ENCODE measurements around the gene HOOK1. TPM values are rescaled to one million over a fixed set of nuclear protein-coding genes. Genes with fewer than 3 reads are reported as not detected.
"Not testable (repeated sequence)": the region's sequence is repeated elsewhere in the genome, so short reads cannot be mapped to it uniquely, and the experiment has no call there.

HOOK1 gene
- total RNA-seq, 4 donors from 2014 or later: 22.3 to 38.1 (median 33.7) TPM

DNA sequence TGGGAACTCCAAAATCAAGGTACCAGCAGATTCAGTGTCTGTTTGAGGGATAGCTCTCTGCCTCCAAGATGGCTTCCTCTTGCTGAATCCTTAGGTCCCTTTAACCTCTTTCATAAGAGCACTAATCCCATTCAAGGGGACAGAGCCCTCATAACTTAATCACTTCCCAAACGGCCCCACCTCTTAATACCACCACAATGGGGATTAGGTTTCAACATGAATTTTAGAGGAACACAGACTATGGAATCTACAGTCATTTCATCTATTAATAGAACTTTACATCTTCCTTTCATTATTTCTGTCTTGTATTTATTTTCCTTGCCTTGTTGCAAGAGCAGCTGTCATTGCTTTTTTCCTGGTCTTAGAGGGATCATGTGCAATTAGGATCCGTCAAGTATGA is 30.3 kb downstream of the HOOK1 start:
- TF ChIP-seq EP300 (IDR thresholded peaks at IDR 0.05) (no peak), POLR2AphosphoS5 (IDR thresholded peaks at IDR 0.05) (no peak), POLR2A (IDR thresholded peaks at IDR 0.05) (no peak)
- TF ChIP-seq, protein P1, sequence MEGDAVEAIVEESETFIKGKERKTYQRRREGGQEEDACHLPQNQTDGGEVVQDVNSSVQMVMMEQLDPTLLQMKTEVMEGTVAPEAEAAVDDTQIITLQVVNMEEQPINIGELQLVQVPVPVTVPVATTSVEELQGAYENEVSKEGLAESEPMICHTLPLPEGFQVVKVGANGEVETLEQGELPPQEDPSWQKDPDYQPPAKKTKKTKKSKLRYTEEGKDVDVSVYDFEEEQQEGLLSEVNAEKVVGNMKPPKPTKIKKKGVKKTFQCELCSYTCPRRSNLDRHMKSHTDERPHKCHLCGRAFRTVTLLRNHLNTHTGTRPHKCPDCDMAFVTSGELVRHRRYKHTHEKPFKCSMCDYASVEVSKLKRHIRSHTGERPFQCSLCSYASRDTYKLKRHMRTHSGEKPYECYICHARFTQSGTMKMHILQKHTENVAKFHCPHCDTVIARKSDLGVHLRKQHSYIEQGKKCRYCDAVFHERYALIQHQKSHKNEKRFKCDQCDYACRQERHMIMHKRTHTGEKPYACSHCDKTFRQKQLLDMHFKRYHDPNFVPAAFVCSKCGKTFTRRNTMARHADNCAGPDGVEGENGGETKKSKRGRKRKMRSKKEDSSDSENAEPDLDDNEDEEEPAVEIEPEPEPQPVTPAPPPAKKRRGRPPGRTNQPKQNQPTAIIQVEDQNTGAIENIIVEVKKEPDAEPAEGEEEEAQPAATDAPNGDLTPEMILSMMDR (IDR thresholded peaks at IDR 0.05): no peak
- 64% methylated on average over 2 of the region's 2 CpGs for WGBS
- H3K4me3 ChIP-seq: no peak overlapping the region

DNA sequence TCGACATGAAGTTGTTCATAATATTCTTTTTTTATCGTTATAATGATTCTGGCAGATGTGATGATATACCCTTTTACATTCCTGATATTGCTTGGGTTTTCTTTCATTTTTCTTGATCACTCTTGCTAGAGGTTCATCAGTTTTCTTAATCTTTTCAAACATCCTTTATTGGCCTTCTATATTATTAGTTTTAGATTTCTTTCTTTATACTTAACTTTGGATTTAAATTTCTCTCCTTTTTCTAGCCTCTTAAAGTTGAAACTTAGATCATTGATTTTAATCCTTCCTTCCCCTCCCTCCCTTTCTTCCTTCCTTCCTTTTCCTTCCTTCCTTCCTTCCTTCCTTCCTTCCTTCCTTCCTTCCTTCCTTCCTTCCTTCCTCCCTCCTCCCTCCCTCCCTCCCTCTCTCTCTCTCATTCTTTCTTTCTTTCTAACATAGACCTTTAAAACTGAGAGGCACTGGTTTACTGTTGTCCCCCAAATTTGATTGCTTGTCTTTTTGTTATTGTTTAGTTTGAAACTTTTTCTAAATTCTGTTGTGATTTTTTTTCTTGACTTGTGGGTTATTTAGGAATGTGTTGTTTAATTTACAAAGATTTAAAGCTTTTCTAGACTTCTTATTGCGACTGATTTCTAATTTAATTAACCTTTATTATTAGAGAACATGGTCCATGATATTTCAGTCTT is 31.6 kb downstream of the HOOK1 start:
- H3K4me1 ChIP-seq: no peaks in the 10 kb centered on the region
- TF ChIP-seq EP300 (IDR thresholded peaks at IDR 0.05) (no peak), POLR2A (IDR thresholded peaks at IDR 0.05) (no peak), POLR2AphosphoS5 (IDR thresholded peaks at IDR 0.05) (no peak)
- TF ChIP-seq, protein P1 (IDR thresholded peaks at IDR 0.05): no peak
- H3K4me3 ChIP-seq: no peak overlapping the region
- no peaks in the 10 kb centered on the region for H3K27me3 ChIP-seq
- H3K36me3 ChIP-seq: peaks cover 10% of the 10 kb centered on the region
- 94% methylated on average over 3 of the region's 3 CpGs for WGBS
- H3K27ac ChIP-seq: no peak overlapping the region
- no peaks in the 10 kb centered on the region for H3K9me3 ChIP-seq
- DNase-seq (ENCODE audit: low spot score in 2 of 2): no peak

More for the DNA sequence above, 30.3 kb downstream of the HOOK1 start:
- no peaks in the 10 kb centered on the region for H3K27me3 ChIP-seq
- no peaks in the 10 kb centered on the region for H3K9me3 ChIP-seq
- H3K27ac ChIP-seq: no peak overlapping the region
- DNase-seq (ENCODE audit: low spot score in 2 of 2): no peak
- peaks cover 10% of the 10 kb centered on the region for H3K36me3 ChIP-seq
- no peaks in the 10 kb centered on the region for H3K4me1 ChIP-seq

DNA sequence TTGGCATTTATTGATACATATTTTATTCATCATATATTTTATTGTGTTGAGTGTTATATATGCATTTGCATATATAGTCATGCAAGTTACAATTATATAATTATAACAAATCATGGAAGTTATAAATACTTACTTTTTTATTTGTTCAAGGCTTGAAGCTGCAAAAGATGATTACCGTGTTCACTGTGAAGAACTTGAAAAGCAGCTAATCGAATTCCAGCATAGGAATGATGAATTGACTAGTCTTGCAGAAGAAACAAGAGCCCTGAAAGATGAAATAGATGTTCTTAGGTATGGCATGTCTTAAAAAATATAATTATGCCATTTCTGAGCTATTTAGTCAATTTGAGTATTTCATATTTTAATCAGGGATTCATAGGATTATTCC is 32.1 kb downstream of the HOOK1 start:
- no peaks in the 10 kb centered on the region for H3K9me3 ChIP-seq
- no peaks in the 10 kb centered on the region for H3K27me3 ChIP-seq
- H3K36me3 ChIP-seq: peaks cover 10% of the 10 kb centered on the region
- no peaks in the 10 kb centered on the region for H3K4me1 ChIP-seq
- H3K27ac ChIP-seq: no peak overlapping the region
- 96% methylated on average over 2 of the region's 2 CpGs for WGBS
- DNase-seq (ENCODE audit: low spot score in 2 of 2): no peak
- no peak overlapping the region for H3K4me3 ChIP-seq
- TF ChIP-seq EP300 (IDR thresholded peaks at IDR 0.05) (no peak), POLR2A (IDR thresholded peaks at IDR 0.05) (no peak), POLR2AphosphoS5 (IDR thresholded peaks at IDR 0.05) (no peak)
- TF ChIP-seq, protein P1 (IDR thresholded peaks at IDR 0.05): no peak

DNA sequence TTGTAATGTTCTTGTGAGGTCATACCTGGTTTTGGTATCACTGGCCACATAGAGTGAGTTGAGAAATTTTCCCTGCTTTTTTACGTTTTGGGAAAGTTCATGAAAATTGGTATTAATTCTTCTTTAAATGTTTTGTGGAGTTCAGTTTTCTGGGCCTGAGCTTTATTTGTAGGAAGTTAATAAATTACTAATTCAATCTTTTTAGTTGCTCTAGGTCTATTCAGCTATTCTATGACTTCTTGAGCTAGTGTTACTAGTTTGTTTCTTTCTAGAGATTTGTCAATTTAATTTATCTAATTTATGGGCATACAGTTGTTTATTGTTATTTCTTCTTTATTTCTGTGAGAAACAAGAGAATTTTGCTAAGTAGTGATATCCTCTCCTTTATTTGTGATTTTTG is 37.4 kb downstream of the HOOK1 start:
- DNase-seq (ENCODE audit: low spot score in 2 of 2): no peak
- no peaks in the 10 kb centered on the region for H3K9me3 ChIP-seq
- TF ChIP-seq POLR2AphosphoS5 (IDR thresholded peaks at IDR 0.05) (no peak), POLR2A (IDR thresholded peaks at IDR 0.05) (no peak), EP300 (IDR thresholded peaks at IDR 0.05) (no peak)
- TF ChIP-seq, protein P1 (IDR thresholded peaks at IDR 0.05): no peak
- peaks cover 10% of the 10 kb centered on the region for H3K36me3 ChIP-seq
- no peaks in the 10 kb centered on the region for H3K27me3 ChIP-seq
- no peak overlapping the region for H3K4me3 ChIP-seq
- 93% methylated on average over 1 of the region's 1 CpG for WGBS
- no peak overlapping the region for H3K27ac ChIP-seq
- peaks cover 7% of the 10 kb centered on the region for H3K4me1 ChIP-seq

DNA sequence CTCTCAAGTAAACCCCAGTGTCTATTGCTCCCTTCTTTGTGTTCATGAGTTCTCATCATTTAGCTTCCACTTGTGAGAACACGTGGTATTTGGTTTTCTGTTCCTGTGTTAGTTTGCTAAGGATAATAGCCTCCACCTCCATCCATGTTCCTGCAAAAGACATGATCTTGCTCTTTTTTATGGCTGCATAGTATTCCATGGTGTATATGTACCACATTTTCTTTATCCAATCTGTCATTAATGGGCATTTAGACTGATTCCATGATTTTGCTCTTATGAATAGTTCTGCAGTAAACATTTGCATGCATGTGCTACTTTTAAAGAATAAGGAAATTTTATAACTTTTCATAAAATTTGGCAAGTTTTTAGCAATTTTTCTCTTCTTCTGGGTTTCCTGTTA is 40.5 kb downstream of the HOOK1 start:
- H3K27ac ChIP-seq; H3K4me3 ChIP-seq; H3K36me3 ChIP-seq; DNase-seq (ENCODE audit: low spot score in 2 of 2); H3K4me1 ChIP-seq; H3K9me3 ChIP-seq; H3K27me3 ChIP-seq: not testable (repeated sequence)
- WGBS: 100% methylated on average over 1 of the region's 1 CpG

All from suprapubic skin (tissue), 4 donors.